Pons (tissue), 1 donor: ENCODE results near the gene SCARB1.

Source experiments
- DNase-seq: peaks from one replicate; pipeline ENCODE4 v3.0.0-alpha.2; 2016; ENCODE audit warnings: low spot score

SCARB1 gene

GRCh38 chr12:124745891-124746570 lies 117.6 kb downstream of the SCARB1 start:
- peak; percentile 99 for DNase-seq

GRCh38 chr12:124745465-124745890 lies 118.2 kb downstream of the SCARB1 start:
- no peak for DNase-seq

- DNase-seq = no peak
Observed at GRCh38 chr12:124744659-124745464, 118.8 kb downstream of the SCARB1 start.

- no peak for DNase-seq
Observed at GRCh38 chr12:124744273-124744640, 119.4 kb downstream of the SCARB1 start.

- DNase-seq = no peak
Observed at GRCh38 chr12:124743479-124744272, 120.0 kb downstream of the SCARB1 start.

- no peak for DNase-seq
Observed at GRCh38 chr12:124742678-124743077, 121.0 kb downstream of the SCARB1 start.

- DNase-seq = no peak
Observed at GRCh38 chr12:124742111-124742510, 121.6 kb downstream of the SCARB1 start.

GRCh38 chr12:124741211-124741610 lies 122.5 kb downstream of the SCARB1 start:
- no peak for DNase-seq

GRCh38 chr12:124740691-124741137 lies 123.0 kb downstream of the SCARB1 start:
- DNase-seq = peak; percentile 88

- no peak for DNase-seq
Observed at GRCh38 chr12:124739953-124740561, 123.6 kb downstream of the SCARB1 start.

- DNase-seq = no peak
Observed at GRCh38 chr12:124738636-124739467, 124.8 kb downstream of the SCARB1 start.

- DNase-seq = no peak
Observed at GRCh38 chr12:124737772-124738635, 125.7 kb downstream of the SCARB1 start.

GRCh38 chr12:124737040-124737419 lies 126.6 kb downstream of the SCARB1 start:
- DNase-seq = no peak

- DNase-seq = no peak
Observed at GRCh38 chr12:124736115-124737039, 127.3 kb downstream of the SCARB1 start.

- DNase-seq = peak; percentile 75
Observed at GRCh38 chr12:124734224-124734788, 129.4 kb downstream of the SCARB1 start.

- DNase-seq = no peak
Observed at GRCh38 chr12:124733086-124733485, 130.6 kb downstream of the SCARB1 start.

- no peak for DNase-seq
Observed at GRCh38 chr12:124732275-124733075, 131.2 kb downstream of the SCARB1 start.

- no peak for DNase-seq
Observed at GRCh38 chr12:124731869-124732268, 131.8 kb downstream of the SCARB1 start.
